Esophagus mucosa (tissue), 1 donor: ENCODE results near the gene ARGLU1. TPM values are rescaled to one million over a fixed set of nuclear protein-coding genes. Genes with fewer than 3 reads are reported as not detected.

Experiments used
- ATAC-seq: fragments of 200-7000 bp; cut with Tn5 transposase; one replicate; pipeline ENCODE4 v1.9.1; 2020
- total RNA-seq: library from RNA; stranded (reverse); gene quantifications from one replicate; pipeline ENCODE4 v1.2.4, GENCODE V29; 2023
- donor health status: DM: yes; HTN: yes; CAD: no.

The ARGLU1 gene
- total RNA-seq, 1 donor from 2014 or later = 27.7 TPM

DNA sequence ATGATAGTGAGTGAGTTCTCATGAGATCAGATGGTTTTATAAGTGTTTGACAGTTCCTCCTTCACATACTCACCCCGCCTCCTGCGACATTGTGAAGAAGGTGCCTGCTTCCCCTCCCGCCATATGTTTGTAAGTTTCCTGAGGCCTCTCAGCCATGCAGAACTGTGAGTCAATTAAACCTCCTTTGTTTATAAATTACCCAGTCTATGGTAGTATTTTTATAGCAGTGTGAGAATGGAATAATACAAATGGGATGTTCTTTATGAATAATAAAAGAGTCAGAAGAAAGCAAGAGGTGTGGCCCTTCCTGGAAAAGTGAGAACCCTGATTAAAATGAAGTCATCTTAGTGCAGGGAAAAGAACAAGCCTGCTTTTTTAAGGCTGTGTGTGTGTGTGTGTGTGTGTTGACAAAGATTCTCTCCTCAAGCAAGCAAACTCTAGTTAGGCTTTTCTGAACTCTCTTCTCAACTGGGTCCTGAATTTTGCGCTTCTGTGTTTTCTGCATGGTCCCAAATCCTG is 18.8 kb upstream of the ARGLU1 start:
- ATAC-seq = peak; percentile 78

DNA sequence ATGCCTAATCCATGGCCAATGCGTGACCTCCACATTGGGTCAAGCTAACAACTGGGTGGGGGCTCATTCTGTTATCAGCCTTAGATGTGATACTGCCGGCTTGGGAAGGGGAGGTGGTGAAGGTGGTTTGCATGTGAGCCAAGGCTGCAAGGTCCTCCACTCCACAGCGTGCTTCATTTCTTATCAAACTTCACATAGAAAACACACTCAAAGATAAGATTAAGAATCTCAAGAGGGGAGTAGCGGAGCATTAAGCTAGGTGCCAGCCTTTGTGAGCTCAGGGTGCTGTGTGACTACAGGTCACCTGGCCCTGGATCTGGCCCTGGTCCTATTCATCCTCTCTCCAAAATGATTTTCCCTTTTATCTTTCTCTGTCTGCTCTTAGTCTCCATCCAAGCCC is 13.3 kb upstream of the ARGLU1 start:
- ATAC-seq = no peak

DNA sequence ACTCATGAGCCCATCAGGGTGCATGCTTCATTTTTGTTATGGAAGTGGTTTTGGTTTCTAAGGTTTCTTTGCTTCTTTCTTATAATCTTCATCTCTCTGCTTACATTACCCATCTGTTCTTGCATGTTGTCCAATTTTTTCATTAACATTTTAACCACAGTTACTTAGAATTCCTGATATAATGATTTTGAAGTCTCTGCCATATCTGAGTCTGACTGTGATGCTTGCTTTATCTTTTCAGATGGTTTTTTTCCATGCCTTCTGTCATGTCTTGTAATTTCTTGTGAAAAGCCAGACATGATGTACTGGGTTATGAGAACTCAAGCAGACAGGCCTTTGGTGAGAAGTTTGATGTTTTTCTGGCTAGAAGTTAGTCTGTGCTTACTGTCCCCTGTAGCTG is 8.0 kb upstream of the ARGLU1 start:
- ATAC-seq = no peak

DNA sequence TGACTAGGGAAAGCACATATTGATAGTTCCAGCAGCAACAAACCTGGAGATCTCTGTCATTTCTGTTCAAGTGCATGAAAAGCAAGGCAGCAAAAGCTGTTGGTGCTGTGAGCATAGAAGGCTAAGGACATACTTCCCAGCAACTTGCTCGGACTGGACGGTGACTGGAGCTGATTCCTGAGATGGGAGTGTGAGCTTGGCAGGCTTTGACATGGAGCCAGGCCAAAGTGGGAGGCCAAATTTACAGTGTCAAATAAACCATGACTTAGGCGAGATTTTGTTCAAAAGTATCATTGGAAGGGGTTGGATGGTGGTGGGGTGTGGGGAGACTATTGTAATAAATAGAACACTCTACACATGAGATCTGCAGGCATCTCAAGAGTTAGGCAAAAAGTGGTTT is 5.9 kb upstream of the ARGLU1 start:
- ATAC-seq = peak; percentile 60

DNA sequence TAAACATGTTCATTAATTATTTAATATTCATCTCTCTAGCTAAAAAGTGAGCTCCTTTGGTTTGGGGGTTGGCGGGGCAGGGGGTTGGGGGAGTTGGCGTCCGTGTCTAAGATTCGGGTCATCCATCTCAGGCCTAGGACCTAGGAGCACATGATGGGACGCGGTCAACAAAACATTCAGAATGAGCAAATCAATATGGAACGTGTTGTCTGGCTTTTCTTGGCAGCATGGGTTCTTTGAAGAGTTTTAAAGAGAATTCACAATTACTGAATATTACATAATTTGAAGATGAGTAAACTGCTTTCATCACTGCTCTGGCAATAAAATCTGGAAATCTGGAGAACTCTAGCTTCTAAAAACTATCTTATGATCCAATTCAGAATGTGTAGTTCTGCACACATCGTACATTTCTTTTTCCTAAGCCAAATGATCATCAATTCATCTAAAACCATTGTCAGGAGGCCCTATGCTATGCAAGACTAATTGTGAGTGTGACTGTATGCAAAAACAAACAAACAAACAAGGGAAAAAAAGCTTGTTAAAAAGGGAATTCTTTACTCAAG is 5.4 kb upstream of the ARGLU1 start:
- ATAC-seq = no peak

DNA sequence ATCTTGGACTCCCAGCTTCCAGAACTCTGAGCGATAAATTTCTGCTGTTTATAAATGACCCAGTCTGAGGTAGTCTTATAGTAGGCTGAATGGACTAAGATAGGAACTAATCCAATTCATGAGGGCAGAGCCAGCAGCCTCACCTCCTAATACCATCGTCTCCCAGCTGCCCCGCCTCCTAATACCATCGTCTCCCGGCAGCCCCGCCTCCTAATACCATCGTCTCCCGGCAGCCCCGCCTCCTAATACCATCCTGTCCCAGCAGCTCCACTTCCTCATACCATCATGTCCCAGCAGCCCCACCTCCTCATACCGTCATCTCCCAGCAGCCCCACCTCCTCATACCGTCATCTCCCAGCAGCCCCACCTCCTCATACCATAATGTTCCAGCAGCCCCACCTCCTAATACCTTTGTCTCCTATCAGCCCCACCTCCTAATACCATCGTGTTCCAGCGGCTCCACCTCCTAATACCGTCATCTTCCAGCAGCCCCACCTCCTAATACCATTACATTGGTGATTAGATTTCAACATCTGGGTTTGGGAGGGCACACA is 2.4 kb upstream of the ARGLU1 start:
- ATAC-seq = peak; percentile 78

DNA sequence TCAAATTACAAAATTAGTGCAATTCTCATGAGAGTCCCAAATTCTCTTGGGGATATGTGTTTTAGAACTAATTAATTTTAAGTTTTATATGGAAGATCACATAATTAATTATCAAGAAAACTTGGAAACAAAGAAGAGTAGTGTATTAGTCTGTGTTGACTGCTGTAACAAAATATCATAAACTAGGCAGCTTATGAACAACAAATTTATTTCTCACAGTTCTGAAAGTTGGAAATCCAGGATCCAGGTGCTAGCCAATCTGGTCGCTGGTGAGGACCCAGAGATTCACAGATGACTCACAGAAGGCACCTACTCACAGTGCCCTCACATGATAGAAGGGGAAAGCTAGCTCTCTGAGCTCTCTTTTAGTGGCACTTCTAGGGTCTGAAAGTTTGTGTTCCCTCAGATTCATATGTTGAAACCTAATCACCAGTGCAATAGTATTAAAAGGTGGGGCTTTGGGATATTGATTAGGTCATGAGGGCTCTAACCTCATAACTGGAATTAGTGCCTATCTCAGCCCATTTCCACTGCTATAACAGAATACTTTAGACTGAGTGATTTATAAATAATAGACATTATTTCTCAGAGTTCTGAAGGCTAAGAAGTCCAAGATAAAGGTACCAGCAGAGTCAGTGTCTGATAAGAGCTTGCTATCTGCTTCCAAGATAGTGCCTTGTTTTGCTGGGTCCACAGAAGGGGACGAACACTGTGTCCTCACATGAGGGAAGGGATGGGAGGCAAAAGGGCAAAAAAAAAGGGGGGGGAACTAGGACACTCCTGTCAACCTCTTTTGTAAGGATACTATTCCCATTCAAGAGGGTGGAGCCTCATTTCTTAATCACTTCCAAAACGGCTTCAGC is 1.5 kb upstream of the ARGLU1 start:
- no peak for ATAC-seq

DNA sequence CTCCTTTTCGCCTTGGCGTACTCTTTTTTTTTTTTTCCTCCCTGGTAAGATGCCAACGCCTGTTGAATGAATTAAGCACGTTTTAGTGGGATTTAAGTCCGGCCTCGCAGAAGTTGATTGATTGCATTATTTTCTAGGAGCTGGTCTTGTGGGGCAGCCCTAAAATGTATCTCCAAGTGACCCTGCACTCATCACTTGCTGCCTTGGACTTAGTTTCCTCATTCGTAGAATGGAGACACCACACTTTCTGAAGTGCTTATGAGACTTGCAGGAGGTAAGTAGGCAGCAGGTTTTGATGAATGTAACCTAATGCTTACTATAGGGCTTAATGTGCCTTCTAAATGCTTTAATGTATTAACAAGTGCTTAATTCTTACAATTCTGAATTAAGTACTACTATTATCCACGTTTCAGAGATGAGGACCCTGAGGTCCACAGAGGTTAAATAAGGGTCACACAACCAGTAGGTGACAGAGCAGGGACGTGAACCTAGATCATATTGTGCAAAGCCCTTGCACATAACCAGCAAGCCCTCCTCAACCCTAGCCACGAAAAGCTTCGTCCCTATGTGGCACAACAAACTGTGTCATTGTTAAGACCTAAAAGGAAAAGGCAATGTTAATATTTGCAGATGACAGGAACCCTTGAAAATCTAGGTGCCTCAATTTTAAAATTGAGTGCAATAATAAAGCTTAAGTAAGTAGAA is 514 bp upstream of the ARGLU1 start:
- ATAC-seq = no peak

DNA sequence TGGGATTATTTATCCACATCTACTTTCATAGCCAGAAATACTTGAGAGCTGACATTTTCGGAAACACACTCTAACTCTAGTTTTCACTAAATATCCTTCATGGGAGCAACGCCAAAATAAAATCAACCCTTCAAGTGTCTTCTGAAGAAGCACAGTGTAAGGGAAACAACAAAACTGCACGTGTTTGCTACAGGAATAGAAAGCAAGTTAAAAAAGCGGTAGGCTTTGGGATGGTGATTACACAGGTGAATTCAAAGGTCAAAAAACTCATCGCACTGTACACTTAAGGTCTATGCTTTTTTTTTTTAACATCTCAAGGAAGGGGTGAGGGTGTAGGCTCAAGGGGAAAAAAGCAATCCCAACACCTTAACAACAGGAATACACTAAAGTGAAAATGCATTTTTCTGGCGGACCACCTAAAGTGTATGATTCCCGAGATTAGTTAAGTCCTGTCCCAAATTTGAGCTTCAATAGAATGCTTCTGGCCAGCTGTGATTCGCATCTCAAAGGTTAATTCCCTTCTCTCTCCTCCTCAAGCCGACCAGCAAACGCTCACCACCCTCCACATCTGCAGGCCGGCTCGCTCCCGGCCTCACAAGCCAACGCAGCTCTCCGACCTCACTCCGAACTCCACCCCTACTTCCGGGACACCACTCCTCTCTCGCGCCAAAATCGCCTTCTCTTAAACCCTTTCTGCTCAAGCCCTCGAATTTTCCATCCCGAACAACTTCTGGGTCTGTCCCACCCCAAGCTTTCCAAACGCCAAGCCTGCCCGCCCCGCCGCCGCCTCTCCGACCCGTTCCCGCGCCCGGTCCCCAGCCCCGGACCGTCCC is 1.1 kb downstream of the ARGLU1 start:
- peak; percentile 46 for ATAC-seq

DNA sequence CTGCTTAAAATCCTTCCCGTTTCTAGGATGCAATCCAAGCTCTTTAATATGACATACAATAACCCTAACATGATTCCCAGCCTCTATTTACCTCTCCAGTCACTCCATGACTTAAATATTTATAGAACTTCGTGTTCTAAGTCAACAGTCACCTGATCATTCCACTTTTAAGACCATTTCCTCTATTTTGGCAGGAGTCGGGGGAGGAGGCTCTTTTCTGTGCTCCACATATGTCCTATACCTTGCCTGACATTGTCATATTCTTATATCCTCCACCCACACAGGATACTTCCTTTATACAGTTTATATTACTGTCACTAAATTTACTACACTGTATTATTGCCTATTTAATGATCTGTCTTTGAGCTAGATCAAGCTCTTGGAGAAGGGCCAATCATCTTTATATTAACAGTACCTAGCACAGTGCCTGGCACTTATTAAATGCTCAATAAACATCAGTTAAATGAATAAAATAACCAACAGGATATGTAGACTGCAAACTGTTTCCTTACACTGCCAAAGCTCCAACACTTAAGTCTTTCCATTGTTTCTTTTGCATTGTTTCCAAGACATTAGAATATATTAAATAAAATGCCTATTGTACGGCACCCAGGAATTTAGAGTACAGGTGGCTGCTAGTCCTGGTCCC is 2.7 kb downstream of the ARGLU1 start:
- no peak for ATAC-seq

DNA sequence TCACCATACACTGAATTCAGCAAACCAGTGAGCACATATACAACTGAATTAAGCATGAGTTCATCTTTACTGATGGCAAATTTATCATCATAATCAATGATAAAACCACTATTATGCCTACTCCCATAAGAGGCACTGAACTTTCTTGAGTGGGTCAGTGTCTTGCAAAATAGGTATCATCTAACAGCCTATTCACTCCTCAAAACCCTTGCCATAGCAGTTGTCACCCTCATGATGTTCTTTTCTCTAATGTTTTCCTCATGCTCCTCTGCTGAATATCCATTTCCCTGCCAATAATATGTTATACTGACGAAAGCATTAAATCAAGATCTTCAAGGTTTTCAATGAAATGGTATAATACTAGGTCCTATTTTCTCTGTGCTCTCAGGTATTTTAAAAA is 5.6 kb downstream of the ARGLU1 start:
- no peak for ATAC-seq

DNA sequence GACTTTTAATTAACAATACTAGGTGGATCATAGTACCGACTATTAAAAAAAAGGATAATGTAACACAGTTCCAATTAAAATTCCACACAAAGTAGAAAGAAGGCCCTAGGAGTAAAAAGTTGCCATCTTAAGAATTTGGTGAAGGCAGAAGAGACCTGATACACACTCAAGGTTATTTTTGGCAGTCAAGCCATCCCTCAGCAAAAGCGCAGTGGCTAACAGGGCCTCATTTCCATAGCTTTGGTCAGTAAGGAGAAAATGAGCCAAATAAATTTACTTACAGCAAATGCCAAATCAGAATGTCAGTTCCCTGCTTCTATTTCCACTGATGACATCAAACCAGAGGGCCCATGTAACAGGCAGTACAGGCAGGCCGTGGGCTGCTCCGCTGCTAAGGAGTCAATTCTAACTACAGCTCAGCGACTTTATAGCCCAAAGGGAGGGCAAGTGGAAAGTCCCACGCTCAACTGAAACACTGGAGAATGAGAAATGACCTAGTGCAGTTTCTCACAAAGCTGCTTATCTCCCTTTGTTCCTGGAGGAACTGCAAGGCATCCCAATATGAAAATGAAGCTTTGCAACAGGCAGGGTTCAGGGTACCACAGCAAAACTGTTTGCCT is 6.3 kb downstream of the ARGLU1 start:
- no peak for ATAC-seq

DNA sequence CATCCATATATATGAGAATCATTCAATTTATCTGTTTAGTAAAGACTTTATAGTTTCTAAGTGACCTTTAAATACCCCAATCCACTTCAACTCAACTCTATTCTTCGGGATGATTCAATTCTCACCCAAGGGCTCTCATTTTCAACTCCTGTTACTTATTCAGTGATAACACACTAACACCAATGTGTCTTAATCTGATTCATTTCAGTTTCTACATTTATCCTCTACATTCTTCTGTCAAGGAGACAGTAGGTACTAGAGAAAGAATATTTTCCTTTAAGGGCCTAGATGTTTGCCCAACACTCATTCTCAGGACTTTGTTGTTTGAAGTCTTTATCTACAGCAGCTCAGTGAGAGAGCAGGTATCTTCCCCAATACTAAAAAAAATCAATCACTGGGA is 7.1 kb downstream of the ARGLU1 start:
- ATAC-seq = no peak

DNA sequence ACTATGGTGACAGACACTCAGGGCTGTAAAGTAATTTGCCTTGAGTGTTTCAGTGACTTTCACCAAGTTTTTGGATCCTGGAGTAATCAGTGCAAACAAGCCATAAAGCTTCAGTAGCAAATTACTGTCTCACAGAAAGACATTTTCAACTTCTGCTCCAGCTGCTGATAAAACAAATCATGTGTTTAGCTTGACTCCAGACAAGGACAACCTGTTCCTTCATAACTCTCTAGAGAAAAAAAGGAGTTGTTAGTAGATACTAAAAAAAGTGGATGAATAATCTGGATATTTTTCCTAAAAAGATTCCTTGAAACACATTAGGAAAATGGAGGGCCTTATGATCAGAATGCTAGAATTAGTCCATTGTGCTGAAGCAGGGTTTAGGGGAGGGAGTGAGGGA is 9.4 kb downstream of the ARGLU1 start:
- no peak for ATAC-seq

DNA sequence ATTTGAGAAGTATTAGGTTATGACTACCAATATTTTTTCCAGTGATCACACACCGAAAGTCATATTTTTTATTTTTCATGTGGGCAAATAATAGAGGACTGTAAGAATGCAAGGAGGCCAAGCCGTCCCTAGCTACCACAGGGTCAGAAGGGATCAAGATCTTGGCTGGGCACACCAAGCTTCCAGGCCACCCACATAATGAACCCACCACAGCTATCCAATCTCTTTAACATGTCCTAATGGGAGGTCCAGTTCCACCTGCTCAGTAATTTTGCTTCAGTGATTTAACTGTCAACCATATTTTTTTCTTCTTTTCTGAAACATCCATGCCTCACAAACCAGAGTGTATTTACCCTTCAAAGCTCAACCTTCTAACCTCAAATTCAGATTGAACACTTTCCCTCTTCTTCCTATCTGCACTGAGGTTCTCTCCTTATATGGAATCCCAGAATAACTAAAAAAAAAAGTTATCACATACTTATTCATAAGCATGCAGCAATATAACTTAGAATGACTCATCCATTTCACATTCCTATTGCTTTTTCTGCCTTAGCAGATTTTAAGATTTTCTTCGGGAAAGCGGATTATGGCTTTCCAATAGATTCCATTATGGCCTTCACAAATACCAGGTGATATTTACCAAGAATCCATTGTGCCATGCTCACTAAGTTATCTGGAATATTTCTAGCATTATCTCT is 12.2 kb downstream of the ARGLU1 start:
- no peak for ATAC-seq

DNA sequence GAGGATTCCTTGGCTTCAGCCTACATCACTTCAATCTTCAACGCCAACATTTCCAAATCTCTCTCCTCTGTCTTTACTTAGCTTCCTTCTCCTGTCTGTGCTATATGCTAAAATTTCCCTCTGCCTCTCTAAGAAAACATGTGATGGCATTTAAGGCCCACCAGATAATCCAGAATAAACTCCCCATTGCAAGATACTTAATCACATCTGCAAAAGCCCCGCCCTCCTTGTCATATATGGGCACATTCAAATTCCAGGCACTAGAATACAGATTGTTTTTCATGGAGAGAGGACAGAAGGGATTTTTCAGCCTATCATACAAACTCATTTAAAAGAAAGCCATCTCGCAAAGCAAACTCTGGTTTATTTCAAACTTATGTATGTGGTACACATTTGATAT is 16.2 kb downstream of the ARGLU1 start:
- no peak for ATAC-seq

DNA sequence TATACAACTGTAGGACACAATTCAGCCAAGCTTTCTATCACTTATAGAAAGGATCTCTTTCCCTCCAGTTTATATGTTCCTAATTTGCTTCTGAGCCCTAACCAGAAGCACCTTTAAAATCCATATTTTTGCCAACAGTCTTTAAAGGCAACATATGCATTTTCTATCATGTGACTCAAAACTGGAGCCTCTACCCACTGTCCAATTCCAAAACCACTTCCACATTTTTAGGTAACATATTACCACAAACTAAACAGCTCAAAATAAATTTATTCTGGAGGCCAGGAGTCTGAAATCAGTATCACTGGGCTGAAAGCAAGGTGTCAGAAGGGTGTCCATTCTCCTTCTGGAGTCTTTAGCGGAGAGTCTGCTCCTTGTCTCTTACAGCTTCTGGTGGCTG is 16.6 kb downstream of the ARGLU1 start:
- ATAC-seq = no peak

DNA sequence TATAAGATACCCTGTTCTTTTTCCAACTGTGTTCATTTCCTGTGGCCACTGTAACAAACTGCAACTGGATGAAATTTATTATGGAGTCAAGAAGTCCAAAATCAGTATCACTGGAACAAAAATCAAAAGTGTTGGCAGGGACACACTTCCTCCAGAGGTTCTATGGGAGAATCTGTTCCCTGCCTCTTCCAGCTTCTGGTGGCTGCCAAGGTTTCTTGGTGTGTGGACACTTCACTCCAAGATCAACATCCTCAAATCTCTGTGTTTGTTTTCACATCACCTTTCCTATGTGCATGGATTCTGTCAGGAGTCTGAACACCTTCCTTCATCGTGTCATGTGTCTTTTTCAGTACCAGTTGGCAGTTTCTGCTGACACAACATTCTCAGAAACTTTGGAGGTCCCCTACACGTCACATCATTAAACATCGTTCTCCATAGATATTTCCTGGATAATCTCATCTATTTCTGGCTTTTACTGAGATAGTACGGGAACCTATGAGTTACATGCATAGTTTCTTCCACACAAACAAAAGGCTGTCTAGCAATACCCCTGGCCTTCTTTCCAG is 17.3 kb downstream of the ARGLU1 start:
- no peak for ATAC-seq

DNA sequence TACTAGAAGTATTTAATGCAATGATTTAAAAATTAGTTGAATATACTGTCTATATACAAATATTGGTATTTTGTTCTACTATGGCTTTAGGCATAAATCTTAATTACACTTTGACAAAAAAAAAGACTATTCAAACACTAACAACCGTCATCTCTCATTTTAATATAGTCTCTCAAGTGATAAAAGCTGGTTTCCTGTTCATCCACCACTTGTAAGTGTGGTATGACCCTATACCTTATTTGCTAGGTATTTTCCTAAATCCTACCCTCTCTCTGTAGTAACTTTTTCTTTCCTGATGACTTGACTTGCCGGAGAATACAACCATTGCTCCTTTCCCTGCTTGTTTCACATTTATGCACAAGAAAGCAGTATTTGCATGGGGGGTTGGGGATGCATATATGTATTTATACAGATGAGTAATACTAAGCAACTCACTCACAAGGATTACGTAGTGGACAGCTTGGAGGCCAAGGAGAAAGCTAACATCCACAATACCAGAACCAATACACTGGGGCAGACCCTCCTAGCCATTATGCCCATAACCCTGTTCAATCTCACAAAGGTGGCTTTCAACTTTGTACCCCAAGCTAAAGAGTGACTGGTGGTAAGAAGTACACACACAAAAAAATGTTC is 19.8 kb downstream of the ARGLU1 start:
- peak; percentile 17 for ATAC-seq

DNA sequence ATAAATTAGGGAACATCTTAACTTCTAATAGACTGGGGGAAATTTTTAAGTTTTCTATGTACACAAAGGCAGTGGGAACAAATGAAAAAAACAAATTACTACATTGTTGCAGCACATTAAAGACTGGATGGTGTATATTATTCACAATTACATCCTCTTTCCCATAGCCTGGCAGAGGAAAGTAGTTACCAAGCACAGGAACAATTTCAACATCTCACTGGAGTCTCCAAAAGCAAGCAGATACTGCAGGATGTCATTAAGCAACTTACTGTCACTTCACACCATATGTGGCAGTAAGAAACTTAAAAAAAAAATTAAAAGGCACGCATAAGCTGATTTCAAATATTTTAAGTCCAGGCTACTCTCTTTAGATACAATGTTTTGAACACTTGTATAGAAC is 26.1 kb downstream of the ARGLU1 start:
- no peak for ATAC-seq
